Activated naive CD4-positive, alpha-beta T cell treated with anti-CD3 and anti-CD28 coated beads for 36 hours (primary cell): Measurements from ENCODE around the gene ZNRF1. TPM values are rescaled to one million over a fixed set of nuclear protein-coding genes. Genes with fewer than 3 reads are reported as not detected.

ENCODE experiments used
- CTCF ChIA-PET: fragments of 350-600 bp; sonication (Branson Sonifier 250); formaldehyde crosslinking; loops from one replicate; lab custom pipeline; 2021; ENCODE audit warnings: antibody characterized with exemption; lab: Charles Lee
- DNase-seq: peaks from one replicate; pipeline ENCODE4 v3.0.0-alpha.2; 2020
- H3K27ac Mint-ChIP-seq: one replicate; pipeline ENCODE4 v1.8.0; 2021; ENCODE audit warnings: mild to moderate bottlenecking, mixed read lengths
- H3K27me3 Mint-ChIP-seq: one replicate; pipeline ENCODE4 v1.8.0; 2021; ENCODE audit warnings: low read depth, mixed read lengths
- H3K36me3 Mint-ChIP-seq: one replicate; pipeline ENCODE4 v1.8.0; 2021; ENCODE audit warnings: low read depth, mixed read lengths
- H3K4me1 Mint-ChIP-seq: one replicate; pipeline ENCODE4 v1.8.0; 2021; ENCODE audit warnings: low read depth, mixed read lengths
- H3K4me3 Mint-ChIP-seq: one replicate; pipeline ENCODE4 v1.8.0; 2021; ENCODE audit warnings: mild to moderate bottlenecking, moderate library complexity, mixed read lengths
- H3K9me3 Mint-ChIP-seq: one replicate; pipeline ENCODE4 v1.8.0; 2021; ENCODE audit warnings: mixed read lengths
- intact Hi-C: fragments of 100-400 bp; cut with micrococcal nuclease; formaldehyde crosslinking; loops from one replicate; pipeline ENCODE4 v1.15.1; 2023
- total RNA-seq, 2 experiments: library from RNA; stranded (reverse); gene quantifications; one replicate each; pipeline ENCODE4 v1.2.3, GENCODE V29; 2021

The ZNRF1 gene
- total RNA-seq, 2 experiments from 2014 or later = 35.3 to 35.7 TPM

- Mint-ChIP-seq H3K4me1 (peaks cover 4% of the 10 kb centered on the region), H3K4me3 (no peak overlapping the region), H3K9me3 (no peaks in the 10 kb centered on the region), H3K27ac (no peak overlapping the region), H3K27me3 (no peaks in the 10 kb centered on the region), H3K36me3 (no peaks in the 10 kb centered on the region)
- intact Hi-C loops = no loop called here
- CTCF ChIA-PET = no interaction called here
- DNase-seq = no peak
Observed at GRCh38 chr16:75048054-75048453, 49.2 kb downstream of the ZNRF1 start.

GRCh38 chr16:75048530-75048929 is 49.7 kb downstream of the ZNRF1 start:
- Mint-ChIP-seq H3K4me1 (no peaks in the 10 kb centered on the region), H3K36me3 (no peaks in the 10 kb centered on the region), H3K27me3 (no peaks in the 10 kb centered on the region), H3K27ac (no peak overlapping the region), H3K9me3 (no peaks in the 10 kb centered on the region), H3K4me3 (no peak overlapping the region)
- DNase-seq = no peak
- CTCF ChIA-PET = interaction anchor here (0.7 kb wide), 2 partner anchors 24 to 53 kb away, joined by 4 to 5 read pairs; no protein-coding TSS in a partner anchor
- intact Hi-C loops = no loop called here

GRCh38 chr16:75052481-75053202 is 53.8 kb downstream of the ZNRF1 start:
- H3K9me3 Mint-ChIP-seq = no peaks in the 10 kb centered on the region
- no peaks in the 10 kb centered on the region for H3K36me3 Mint-ChIP-seq
- H3K27me3 Mint-ChIP-seq = no peaks in the 10 kb centered on the region
- H3K4me1 Mint-ChIP-seq = no peaks in the 10 kb centered on the region
- no peak overlapping the region for H3K4me3 Mint-ChIP-seq
- intact Hi-C loops = no loop called here
- CTCF ChIA-PET = interaction anchor here (0.9 to 1.5 kb wide), 2 partner anchors 8 to 43 kb away, joined by 3 to 4 read pairs; no protein-coding TSS in a partner anchor
- DNase-seq = no peak
- H3K27ac Mint-ChIP-seq = no peak overlapping the region

GRCh38 chr16:75053791-75054555 is 55.1 kb downstream of the ZNRF1 start:
- intact Hi-C loops = no loop called here
- Mint-ChIP-seq H3K27me3 (no peaks in the 10 kb centered on the region), H3K4me3 (no peak overlapping the region), H3K27ac (no peak overlapping the region), H3K36me3 (no peaks in the 10 kb centered on the region), H3K4me1 (no peaks in the 10 kb centered on the region), H3K9me3 (no peaks in the 10 kb centered on the region)
- CTCF ChIA-PET = interaction anchor here (0.9 to 1.5 kb wide), 2 partner anchors 9 to 44 kb away, joined by 3 to 4 read pairs; no protein-coding TSS in a partner anchor
- DNase-seq = no peak

- H3K4me3 Mint-ChIP-seq = no peak overlapping the region
- no peaks in the 10 kb centered on the region for H3K4me1 Mint-ChIP-seq
- H3K36me3 Mint-ChIP-seq = no peaks in the 10 kb centered on the region
- H3K27ac Mint-ChIP-seq = no peak overlapping the region
- DNase-seq = no peak
- intact Hi-C loops = no loop called here
- no peaks in the 10 kb centered on the region for H3K9me3 Mint-ChIP-seq
- CTCF ChIA-PET = no interaction called here
- H3K27me3 Mint-ChIP-seq = no peaks in the 10 kb centered on the region
Observed at GRCh38 chr16:75054556-75054947, 55.7 kb downstream of the ZNRF1 start.

GRCh38 chr16:75058806-75059205 is 60.0 kb downstream of the ZNRF1 start:
- H3K27ac Mint-ChIP-seq = no peak overlapping the region
- CTCF ChIA-PET = no interaction called here

GRCh38 chr16:75059411-75059810 is 60.6 kb downstream of the ZNRF1 start:
- Mint-ChIP-seq H3K27me3 (no peaks in the 10 kb centered on the region), H3K36me3 (no peaks in the 10 kb centered on the region), H3K4me1 (peaks cover 14% of the 10 kb centered on the region), H3K4me3 (no peak overlapping the region), H3K27ac (no peak overlapping the region), H3K9me3 (no peaks in the 10 kb centered on the region)
- intact Hi-C loops = no loop called here
- CTCF ChIA-PET = no interaction called here
- no peak for DNase-seq

More at GRCh38 chr16:75058806-75059205, 60.0 kb downstream of the ZNRF1 start:
- intact Hi-C loops = no loop called here
- Mint-ChIP-seq H3K4me3 (no peak overlapping the region), H3K9me3 (no peaks in the 10 kb centered on the region), H3K27me3 (no peaks in the 10 kb centered on the region), H3K36me3 (no peaks in the 10 kb centered on the region), H3K4me1 (peaks cover 12% of the 10 kb centered on the region)
- no peak for DNase-seq

- H3K9me3 Mint-ChIP-seq = no peaks in the 10 kb centered on the region
- no peak overlapping the region for H3K27ac Mint-ChIP-seq
- no peak overlapping the region for H3K4me3 Mint-ChIP-seq
- H3K4me1 Mint-ChIP-seq = peaks cover 23% of the 10 kb centered on the region
- H3K36me3 Mint-ChIP-seq = no peaks in the 10 kb centered on the region
- DNase-seq = no peak
- intact Hi-C loops = no loop called here
- CTCF ChIA-PET = interaction anchor here (0.6 kb wide), 1 partner anchor 9 kb away, joined by 3 read pairs; no protein-coding TSS in a partner anchor
- H3K27me3 Mint-ChIP-seq = no peaks in the 10 kb centered on the region
Observed at GRCh38 chr16:75060723-75061122, 61.9 kb downstream of the ZNRF1 start.

GRCh38 chr16:75061669-75062068 is 62.8 kb downstream of the ZNRF1 start:
- Mint-ChIP-seq H3K27me3 (no peaks in the 10 kb centered on the region), H3K36me3 (no peaks in the 10 kb centered on the region), H3K4me3 (no peak overlapping the region), H3K4me1 (peaks cover 23% of the 10 kb centered on the region), H3K27ac (no peak overlapping the region), H3K9me3 (no peaks in the 10 kb centered on the region)
- intact Hi-C loops = no loop called here
- DNase-seq = no peak
- CTCF ChIA-PET = interaction anchor here (1.0 to 4.8 kb wide), 3 partner anchors 42 to 63 kb away, joined by 3 to 23 read pairs (median 4); no protein-coding TSS in a partner anchor

GRCh38 chr16:75062135-75062975 is 63.5 kb downstream of the ZNRF1 start:
- Mint-ChIP-seq H3K4me3 (no peak overlapping the region), H3K4me1 (peaks cover 23% of the 10 kb centered on the region), H3K27me3 (no peaks in the 10 kb centered on the region), H3K27ac (no peak overlapping the region), H3K36me3 (no peaks in the 10 kb centered on the region), H3K9me3 (no peaks in the 10 kb centered on the region)
- no peak for DNase-seq
- CTCF ChIA-PET = interaction anchor here (1.0 to 4.8 kb wide), 4 partner anchors 11 to 64 kb away, joined by 3 to 23 read pairs (median 4); no protein-coding TSS in a partner anchor
- intact Hi-C loops = no loop called here

- DNase-seq = no peak
- CTCF ChIA-PET = interaction anchor here (1.0 to 4.8 kb wide), 5 partner anchors 12 to 65 kb away, joined by 3 to 23 read pairs (median 4); no protein-coding TSS in a partner anchor
- no peaks in the 10 kb centered on the region for H3K36me3 Mint-ChIP-seq
- H3K27ac Mint-ChIP-seq = no peak overlapping the region
- no peaks in the 10 kb centered on the region for H3K27me3 Mint-ChIP-seq
- peaks cover 23% of the 10 kb centered on the region for H3K4me1 Mint-ChIP-seq
- no peaks in the 10 kb centered on the region for H3K9me3 Mint-ChIP-seq
- intact Hi-C loops = no loop called here
- H3K4me3 Mint-ChIP-seq = no peak overlapping the region
Observed at GRCh38 chr16:75062976-75063346, 64.1 kb downstream of the ZNRF1 start.
